HG03460 (cell line): ENCODE data around the gene ANKS3.

ENCODE experiments used
- ATAC-seq: cut with Tn5 transposase; IDR thresholded peaks from one replicate; pipeline ENCODE4 v1.9.1; 2021; ENCODE audit not compliant: unreplicated experiment

The ANKS3 gene

GRCh38 chr16:4673387-4674046 lies 60.6 kb downstream of the ANKS3 start:
- ATAC-seq = no peak

GRCh38 chr16:4668313-4668960 lies 65.6 kb downstream of the ANKS3 start:
- no peak for ATAC-seq

DNA sequence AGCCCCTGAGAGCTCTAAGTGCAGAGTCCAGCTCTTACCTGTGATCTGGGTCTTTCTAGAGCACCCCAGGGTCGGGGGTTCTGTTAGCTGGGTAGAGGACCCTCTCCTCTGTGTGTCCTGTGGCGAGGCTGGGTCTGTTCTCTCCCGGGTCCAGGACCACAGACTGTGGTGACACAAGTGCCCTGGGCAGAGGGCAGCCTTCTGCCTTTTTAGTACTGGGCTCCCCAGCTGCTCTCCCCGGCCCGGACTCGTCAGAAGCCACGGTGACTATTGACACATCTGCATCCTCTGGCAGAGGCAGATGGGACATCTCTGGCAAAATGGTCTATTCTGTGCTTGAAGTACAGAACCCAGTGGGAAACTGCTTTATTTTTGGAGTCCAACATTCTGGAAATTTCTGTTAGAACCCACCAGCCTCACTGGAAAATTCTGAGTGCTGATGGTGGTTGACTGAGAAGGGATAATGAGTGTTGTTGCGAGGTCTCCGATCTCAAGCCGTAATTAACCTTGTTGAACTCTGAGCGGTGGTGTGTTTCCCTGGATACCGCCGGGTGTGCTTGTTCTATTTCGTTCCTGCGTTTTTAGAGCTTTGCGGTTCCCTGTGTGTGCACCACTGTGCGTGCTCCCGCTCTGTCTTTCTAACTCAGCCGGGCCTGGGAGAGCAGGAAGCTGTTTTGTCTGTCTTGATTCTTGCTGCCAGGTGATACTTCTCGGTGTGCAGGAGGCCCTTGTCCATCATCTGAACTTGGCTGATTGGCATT lies 66.7 kb downstream of the ANKS3 start:
- no peak for ATAC-seq

DNA sequence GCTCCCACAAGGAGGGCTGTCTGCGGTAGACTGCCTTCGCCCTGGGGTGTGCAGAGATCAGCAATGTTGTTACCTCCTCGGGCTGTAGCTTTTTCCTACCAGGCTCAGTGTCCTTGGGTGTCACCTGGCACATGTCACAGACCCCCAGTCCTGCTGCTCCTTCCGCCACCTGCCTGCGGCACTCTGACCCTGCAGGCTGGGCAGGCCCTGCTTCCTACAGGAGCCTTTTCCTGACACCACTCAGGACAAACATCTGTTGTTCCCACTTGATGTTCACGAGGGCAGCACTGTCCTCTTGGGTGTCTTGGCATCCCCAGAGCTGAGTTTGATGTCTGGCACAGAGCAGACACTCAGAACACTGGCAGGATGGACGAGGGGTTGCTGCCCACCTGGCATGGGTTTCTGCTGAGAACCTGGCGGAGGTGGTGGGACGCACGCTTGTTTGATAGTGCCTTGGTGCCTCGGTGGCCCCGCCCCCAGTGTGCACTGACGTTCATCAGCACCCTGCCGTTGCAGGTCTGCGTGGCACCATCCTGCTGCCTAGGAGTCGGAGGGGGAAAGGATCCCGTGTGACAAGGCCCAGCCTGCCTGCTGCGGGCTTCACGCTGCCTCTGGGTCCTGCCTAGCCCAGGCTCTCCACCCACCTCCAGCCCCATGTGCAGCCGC lies 67.4 kb downstream of the ANKS3 start:
- ATAC-seq = no peak

- peak; percentile 50 for ATAC-seq
Observed at GRCh38 chr16:4664538-4665418, 69.3 kb downstream of the ANKS3 start.

DNA sequence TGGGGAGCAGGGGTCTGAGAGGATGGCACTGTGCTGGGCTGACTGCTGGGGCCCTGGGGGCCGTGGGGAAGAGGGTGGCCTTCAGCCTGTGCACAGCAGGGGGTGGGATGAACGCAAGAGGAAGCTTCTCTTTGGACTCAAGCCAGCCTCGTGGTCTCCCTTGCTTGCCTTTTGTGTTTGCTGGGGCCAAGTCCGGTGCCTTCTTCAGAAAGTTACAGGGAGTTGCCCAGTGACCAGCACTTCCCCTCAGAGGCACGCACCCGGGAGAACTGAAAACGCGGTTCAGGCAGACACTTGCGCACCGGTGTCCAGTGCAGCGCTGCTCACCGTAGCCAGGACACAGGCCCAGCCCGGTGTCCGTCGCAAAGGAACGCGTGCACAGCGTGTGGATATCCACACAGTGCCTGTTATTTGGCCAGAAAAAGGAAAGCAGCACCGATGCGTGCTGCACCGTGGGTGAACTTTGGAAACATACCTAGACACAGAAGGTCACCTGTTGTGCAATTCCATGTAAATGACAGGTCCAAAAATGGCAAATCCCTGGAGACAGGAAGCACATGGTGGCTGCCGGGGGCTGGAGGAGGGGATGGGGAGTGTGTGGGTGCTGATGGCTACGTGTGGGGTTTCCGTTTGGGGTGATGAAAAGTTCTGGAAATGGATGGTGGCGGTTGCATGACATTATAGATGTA lies 70.2 kb downstream of the ANKS3 start:
- ATAC-seq = no peak

DNA sequence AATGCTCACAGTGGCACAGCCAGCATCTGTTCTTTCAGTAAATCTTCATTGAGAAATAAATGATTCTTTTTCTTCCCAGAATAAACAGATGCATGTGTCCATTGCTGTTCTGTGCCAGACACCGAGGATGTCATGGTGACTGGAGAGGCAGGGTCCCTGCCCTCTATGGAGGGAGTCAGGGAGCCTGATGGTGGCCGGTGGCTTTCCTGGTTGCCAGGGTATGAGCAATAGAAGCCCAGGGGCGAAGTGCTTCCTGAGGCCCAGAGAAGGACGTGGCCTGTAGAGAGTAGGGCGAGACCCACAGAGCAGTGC lies 70.7 kb downstream of the ANKS3 start:
- no peak for ATAC-seq

GRCh38 chr16:4661661-4662060 lies 72.4 kb downstream of the ANKS3 start:
- ATAC-seq = no peak

DNA sequence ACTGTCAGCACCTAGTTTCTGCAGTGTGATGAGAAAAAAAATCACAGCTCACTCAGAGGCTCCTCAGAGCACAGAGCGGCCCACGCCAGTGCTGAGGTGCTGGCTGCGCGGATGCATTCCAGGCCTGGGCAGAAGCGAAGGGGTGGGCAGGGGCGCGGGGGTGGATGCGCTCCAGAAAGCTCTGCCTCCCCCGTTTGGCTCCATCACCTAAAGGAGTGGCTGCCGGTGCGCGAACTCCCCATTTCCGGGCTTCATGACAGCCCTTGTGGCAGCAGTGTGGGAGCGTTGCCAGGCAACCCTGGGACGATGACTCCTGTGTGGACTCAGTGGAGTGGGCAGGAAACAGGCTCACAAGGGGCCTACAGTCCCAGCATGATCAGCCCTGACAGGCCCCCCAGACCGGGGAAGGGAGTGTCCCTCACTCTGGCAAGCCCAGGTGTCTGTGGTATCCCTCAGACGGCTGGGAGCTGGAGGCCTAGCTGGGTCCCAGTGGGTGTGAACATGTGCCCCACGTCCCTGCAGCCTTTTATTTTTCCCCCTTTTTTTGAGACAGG lies 73.5 kb downstream of the ANKS3 start:
- ATAC-seq = no peak

- ATAC-seq = no peak
Observed at GRCh38 chr16:4659363-4660353, 74.4 kb downstream of the ANKS3 start.

- ATAC-seq = no peak
Observed at GRCh38 chr16:4656695-4657686, 77.1 kb downstream of the ANKS3 start.

- no peak for ATAC-seq
Observed at GRCh38 chr16:4656221-4656620, 77.8 kb downstream of the ANKS3 start.

GRCh38 chr16:4655801-4656200 lies 78.3 kb downstream of the ANKS3 start:
- ATAC-seq = no peak

- no peak for ATAC-seq
Observed at GRCh38 chr16:4654964-4655590, 79.0 kb downstream of the ANKS3 start.

DNA sequence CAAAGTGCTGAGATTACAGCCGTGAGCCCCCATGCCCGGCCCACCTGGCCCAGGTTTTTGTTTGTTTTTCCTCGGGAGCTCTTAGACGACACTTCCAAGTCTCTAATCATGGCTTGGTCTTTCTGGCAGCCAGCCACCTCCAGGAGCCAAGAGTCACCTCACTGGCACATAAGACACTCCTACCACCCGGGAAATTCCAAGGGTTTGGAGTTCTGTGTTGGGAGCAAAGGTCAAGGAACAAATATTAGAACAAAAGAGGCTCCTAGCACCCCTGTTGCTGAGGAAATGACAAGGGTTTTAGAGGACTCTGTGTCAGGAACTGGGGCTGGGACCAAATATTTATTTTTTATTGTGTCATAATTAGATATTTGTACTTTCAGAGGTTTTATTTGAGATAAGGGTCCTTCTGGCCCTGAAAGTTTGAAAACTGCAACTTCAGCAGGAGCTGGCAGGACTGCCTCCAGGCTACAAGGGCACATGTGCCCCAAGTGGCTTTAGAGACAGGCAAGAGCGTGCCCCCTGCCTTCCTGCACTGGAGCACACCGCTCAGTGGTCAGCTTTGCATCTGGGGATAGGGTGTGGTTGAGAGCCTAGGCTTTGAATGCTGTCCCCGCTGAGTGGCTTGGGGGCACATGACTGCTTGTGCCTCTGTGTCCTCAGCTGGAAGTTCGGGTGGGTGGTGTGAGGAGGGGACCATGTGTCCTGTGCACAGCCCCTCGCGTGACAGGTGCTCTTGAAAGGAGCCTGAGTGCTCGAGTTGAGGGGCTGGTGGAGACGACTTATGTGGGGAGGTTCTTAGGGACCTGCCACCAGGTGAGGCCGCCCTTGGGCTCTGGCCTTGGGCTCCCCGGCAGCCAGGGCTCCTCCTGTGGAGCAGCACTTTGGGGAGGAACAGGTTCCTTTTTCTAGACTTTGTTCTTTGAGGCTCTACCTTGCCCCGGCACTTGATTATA lies 79.8 kb downstream of the ANKS3 start:
- no peak for ATAC-seq

- peak; percentile 7 for ATAC-seq
Observed at GRCh38 chr16:4652561-4652960, 81.5 kb downstream of the ANKS3 start.
